Stimulated activated CD8-positive, alpha-beta memory T cell treated with anti-CD3 and anti-CD28 coated beads, Interleukin-7, amount 100 ng/mL, for 1 hour (primary cell): ENCODE measurements around the gene FGR.

ENCODE experiments used
- DNase-seq, 2 donors: peaks; one replicate each; pipeline ENCODE4 v3.0.0-alpha.2; 2020; ENCODE audit warnings: low read depth in 2 of 2

The FGR gene

DNA sequence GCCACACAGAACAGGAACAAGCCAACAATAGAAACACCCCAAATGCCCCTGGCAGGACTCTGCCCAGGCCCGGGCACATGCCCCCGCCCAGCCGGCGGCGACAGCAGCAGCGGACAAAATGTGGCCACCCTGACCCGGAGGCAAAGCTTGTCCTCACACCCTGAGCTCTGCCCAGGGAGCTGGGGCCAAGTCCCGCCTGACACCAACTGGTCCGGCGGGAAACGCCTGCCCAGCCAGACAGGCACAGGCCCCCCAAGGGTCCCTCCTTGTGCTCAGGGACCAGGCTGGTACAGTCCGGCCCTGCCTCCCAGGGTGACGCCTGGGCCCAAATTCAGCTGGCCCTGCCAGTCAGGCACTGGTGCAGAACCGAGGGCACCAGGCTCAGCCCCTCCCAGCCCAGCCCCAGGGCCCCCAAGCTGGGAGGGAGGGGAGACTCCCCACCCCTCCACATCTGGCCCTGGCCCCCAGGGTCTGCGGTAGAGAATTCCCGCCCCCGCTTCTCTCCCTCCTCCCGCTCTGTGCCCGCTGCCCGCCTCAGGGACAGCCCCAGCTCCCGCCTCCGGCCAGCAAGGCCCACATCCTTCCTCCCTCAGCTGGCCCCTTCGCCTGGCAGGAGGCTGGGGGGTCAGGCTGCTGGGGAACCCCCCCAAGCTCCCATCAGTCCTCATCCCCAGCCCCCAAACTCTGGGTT lies 33.1 kb downstream of the FGR start:
- DNase-seq, result no peak

GRCh38 chr1:27601321-27601770 lies 33.6 kb downstream of the FGR start:
- DNase-seq, result no peak

DNA sequence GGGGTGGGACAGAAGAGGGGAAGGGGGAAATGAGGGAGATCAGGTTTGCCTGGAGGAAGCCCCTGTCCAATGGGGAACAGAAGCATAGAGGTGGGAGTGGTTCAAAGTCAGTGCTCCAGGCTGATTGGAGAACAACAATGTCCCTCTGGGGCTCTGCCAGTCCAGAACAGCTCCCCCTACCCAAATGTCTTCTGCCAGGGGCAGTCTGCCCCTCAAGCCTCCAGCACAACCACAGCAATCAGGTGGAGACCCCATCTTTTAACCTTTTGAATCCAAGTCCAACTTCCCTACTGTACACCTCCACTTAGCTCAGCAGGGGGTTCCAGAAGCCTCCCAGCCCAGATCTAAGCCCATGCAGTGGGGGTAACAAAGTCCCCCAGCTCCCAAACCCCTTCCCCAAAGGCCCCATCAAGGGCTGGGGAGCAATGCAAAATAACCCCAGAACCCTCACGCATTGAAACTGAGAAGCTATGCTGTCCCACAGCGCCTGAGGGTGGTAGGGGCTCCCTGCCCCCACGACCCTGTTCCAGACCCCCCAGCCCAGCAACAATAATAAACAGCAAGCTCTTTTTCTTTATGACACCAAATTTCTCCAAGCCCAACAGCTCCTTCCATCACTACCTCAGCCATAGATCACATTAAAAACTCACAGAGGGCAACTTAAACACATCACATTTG lies 34.3 kb downstream of the FGR start:
- DNase-seq, result no peak

DNA sequence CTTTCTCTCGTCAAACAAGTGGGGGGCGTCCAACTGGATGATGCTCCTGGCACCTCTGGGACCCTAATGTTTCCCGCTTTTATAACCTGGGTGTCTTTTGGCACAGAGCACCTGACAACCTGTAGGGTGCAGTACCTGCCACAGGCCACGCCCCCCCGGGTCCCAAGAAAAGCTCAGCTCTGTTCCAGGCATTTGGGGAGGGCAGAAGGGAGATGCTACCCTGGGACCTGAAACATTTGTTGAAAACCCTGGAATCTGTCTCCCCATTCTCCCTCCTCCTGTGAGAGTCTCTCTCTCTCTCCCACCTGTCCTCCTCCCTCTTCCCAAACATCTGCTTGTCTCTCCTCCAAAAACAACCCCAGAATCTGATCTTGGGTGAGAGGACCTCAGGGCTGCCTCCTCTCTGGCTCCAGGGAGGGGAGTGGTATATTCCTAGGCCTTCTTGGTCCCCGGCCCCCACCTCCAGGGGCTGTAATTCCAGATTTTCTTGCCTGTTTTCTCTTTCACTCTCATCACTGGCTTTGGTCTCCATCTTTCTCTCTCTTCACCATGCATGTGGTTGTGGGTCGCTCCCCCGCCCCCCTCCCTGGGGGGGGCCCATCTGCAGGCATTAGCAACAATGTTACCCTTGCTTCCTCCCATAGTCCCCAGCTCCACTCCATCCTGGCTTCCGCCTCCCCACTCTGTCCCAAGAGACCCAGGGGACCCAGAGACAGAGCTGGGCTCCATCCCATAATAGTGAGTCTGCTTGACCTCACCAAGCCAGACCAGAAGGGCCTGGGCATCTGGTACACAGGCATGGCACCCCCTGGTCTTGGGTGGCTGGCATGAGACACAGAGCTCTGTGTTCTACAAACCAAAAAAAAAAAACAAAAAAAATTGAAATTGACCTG lies 35.1 kb downstream of the FGR start:
- no peak for DNase-seq

- no peak for DNase-seq
Observed at GRCh38 chr1:27598902-27599528, 36.0 kb downstream of the FGR start.

DNA sequence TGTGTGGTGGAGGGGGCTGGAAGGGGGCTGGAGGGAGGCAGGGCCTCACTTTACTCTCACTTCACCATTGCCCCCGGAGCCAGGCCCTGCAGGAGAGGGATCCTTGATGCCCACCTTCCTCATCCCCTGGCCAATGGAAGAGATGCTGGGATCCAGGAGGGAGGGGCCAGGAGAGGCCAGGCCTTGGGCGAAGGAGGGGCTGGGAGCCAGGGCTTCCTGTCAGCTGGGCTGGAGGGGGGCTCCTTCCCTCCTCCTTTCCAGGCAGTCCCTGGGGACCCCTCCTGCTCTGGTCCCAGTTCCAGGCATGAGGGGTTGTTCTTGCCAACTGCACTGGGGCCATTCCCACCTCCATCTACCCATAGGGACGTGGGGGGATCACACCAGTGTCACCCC lies 36.7 kb downstream of the FGR start:
- no peak for DNase-seq

DNA sequence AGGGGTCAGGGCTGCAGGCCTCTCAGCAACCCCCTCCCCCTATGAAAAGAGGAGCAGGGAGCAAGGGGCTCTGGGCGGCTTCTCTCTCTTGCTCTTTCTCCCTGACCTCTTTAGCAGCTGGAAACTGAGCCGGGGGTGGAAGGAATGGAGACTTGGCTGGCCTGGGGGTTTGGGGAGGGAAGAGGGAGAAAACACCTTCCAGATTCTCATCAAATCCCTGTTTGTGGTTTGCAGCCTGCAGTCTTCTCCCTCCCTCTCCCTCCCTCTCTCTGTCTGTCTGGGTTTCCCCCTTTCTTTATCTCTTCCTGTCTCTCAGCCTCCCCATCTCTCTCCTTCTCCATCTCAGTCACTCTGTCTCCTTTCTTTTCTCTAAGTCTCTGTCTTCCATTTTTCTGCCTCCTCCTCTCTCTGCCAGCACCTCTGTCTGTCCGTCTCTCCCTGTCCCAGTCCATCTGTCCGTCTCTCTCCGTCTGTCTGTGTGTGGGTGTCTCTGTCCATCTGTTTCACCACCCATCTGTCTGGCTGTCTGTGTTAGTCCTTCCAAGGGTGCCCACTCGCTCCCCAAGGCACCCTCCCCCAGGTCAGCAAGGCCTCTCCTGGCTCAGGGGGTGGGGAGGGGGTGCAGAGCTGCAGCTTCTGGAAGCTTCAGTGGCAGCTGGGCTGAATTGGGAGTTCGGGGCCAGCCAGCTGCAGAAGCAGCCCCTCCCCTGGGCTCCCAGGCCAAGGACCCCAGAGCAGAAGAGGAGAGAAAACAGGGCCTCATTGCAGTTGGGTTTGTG lies 37.3 kb downstream of the FGR start:
- DNase-seq, result no peak

- no peak for DNase-seq
Observed at GRCh38 chr1:27596986-27597385, 38.0 kb downstream of the FGR start.

DNA sequence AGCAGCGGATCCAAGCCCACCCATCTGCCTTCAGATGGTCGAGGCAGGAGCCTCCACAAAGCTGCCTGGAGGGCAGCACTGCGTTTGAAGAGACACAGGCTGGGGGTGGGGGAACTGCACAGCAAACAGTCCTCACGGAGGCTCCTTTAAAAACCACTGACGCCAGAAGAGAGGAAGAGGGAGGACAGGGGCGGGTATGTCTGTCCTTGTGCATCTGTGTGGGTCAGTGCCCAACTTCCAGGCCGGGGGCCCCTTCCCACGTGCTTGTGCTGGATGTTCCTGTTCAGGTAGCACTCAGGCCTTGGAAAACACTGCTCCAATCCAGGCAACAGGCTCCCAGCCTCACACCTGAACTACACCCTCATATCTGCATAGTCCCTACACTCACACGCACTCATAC lies 38.7 kb downstream of the FGR start:
- no peak for DNase-seq

DNA sequence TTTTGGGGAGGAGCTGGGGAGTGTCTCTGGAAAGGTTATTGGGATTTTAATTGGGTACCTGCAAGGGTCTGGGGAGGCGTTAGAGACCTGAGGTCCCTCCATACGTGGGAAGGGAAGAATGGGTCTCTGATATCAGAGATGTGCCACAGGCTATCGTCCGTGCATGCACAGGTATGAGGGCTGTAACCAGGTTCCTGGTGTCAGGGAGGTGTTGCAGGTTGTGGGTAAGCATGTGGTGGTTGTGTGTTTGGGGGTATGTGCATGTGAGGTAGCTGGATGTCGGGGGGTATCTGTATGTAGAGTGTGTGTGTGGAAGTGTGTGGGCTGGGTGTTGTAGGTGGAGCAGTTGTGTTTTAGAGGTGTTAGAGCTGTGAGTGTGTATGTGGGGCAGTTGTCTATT lies 39.4 kb downstream of the FGR start:
- no peak for DNase-seq

- no peak for DNase-seq
Observed at GRCh38 chr1:27594564-27595510, 40.1 kb downstream of the FGR start.

- DNase-seq, result no peak
Observed at GRCh38 chr1:27593678-27594563, 41.1 kb downstream of the FGR start.

DNA sequence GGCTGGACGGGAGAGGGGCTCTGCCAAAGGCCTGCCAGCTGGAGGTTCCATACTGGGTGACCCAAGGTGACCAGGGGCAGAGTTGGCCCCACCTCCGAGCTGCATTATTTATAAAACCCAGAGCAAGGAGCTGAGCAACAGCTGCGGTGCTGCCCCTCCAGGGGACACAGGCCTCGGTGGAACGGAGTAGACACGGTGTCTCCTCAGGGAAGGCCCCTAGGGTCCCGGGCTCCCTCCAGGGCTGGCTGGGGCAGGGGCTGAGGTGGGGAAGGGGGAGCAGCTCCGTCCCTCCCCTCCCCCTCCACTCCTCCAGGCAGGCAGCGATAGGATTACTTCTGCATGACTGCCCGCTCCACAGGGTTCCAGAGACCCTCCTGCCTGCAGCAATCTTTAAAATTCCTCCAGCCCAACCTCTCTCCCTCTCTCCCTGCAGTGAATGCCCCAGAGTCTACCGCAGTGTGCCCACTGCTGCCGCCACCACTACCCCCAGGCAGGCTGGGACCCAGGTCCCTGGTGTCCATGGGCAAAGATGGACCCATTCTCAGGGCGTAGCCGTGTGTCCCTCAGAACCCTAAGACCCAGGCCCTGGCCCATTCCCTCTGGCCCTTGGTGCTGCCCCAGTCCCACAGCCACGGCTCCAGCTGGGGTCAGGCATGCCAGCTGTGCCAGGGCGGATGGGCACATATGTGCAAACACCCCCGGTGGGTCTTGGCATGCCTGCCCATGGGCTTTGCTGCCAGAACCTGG lies 41.9 kb downstream of the FGR start:
- DNase-seq, result no peak

DNA sequence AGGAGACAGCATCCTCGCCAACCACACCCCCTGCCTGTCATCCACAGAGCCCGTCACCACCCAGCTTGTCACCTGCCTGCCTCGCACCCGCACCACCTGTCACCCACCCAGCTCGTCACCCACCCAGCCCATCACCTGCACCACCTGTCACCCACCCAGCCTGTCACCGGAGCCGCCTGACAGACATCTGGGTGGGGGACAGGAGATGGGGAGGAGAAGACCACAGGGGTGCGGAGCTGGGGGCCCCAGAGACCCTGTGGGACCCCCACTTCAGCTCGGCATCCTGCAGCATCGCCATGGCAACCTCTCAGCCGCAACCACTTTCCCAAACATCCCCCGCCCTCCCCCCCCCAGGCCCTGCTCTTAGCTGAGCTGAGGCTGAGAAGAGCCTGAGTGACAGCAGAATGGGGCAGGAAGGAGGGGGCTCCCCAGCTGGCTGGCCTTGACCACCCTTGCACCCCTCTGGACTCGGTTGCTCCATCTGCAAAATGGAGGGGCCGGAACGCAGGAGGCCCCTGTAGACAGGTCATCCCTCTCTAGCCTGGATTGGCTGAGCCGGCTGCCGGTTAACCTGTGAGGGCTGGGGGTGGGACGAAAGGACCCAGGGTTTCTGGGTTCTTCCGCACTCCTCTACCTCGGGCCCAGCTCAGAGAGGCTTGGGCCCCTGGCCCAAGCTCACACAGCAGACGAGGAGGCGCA lies 42.6 kb downstream of the FGR start:
- no peak for DNase-seq

GRCh38 chr1:27591622-27592021 lies 43.4 kb downstream of the FGR start:
- no peak for DNase-seq

GRCh38 chr1:27590917-27591508 lies 44.0 kb downstream of the FGR start:
- no peak for DNase-seq

DNA sequence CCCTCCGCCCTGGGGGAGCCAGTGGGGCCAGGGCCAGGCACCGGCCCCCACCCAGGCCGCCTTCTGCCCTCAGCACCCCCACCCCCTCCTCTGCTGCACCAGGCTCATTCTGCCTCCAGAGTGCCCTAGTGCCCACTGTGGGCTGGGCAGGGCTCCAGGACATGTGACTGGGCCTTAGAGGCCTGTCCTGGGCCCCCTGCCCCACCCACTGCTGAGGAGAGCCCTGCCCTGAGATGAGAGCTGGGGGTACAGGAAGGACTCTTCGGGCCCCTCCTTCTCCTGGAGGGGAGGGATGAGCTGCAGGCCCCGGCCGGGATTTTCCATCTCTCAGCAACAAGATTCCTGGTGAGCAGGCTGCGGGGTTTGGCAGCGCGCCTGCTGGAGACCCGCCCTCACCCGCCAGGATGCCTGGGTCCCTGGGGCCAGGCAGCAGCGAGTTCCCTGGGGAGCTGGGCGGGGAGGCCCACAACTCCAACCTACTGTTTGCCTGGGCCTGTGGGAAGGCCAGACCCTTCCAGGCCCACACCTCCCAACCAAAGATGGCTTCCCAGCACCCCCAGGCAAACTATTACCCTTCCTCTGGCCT lies 45.1 kb downstream of the FGR start:
- no peak for DNase-seq
